Fibroblast of the aortic adventitia (primary cell): Measurements from ENCODE around the gene ARMC10. TPM values are rescaled to one million over a fixed set of nuclear protein-coding genes. Genes with fewer than 3 reads are reported as not detected.

Experiments
- DNase-seq: peaks from one replicate; pipeline ENCODE4 v3.0.0-alpha.2; 2010; ENCODE audit warnings: low read depth
- H3K4me3 ChIP-seq: 2 replicates; pipeline ENCODE4 v1.5.1; 2011; ENCODE audit warnings: low read depth, mild to moderate bottlenecking, control low read depth, low read length, moderate library complexity
- CTCF ChIP-seq: IDR thresholded peaks from 2 replicates; pipeline ENCODE4 v1.5.1; 2011; ENCODE audit warnings: mild to moderate bottlenecking, low read length, control low read depth, inconsistent platforms; ENCODE audit not compliant: insufficient read depth
- total RNA-seq: library from RNA; depleted of rRNA; stranded (reverse); fragments of >200 nt; gene quantifications from 2 replicates; pipeline ENCODE4 v1.2.3, GENCODE V29; 2012; ENCODE audit warnings: low replicate concordance

The ARMC10 gene
- total RNA-seq, 1 donor: 41.2 TPM

- no peak for TF ChIP-seq CTCF
- no peak overlapping the region for H3K4me3 ChIP-seq
- no peak for DNase-seq
These were observed 48.6 kb downstream of the ARMC10 start for GRCh38 chr7:103123529-103123928.

GRCh38 chr7:103124429-103124979, 49.6 kb downstream of the ARMC10 start:
- no peak for DNase-seq
- H3K4me3 ChIP-seq: no peak overlapping the region
- no peak for TF ChIP-seq CTCF

GRCh38 chr7:103127006-103127405, 52.1 kb downstream of the ARMC10 start:
- DNase-seq: no peak
- no peak for TF ChIP-seq CTCF
- H3K4me3 ChIP-seq: no peak overlapping the region

- no peak for DNase-seq
- TF ChIP-seq CTCF: no peak
- no peak overlapping the region for H3K4me3 ChIP-seq
These were observed 55.0 kb downstream of the ARMC10 start for GRCh38 chr7:103129702-103130549.

- TF ChIP-seq CTCF: no peak
- DNase-seq: no peak
- no peak overlapping the region for H3K4me3 ChIP-seq
These were observed 56.1 kb downstream of the ARMC10 start for GRCh38 chr7:103130901-103131624.

GRCh38 chr7:103132995-103133688, 58.2 kb downstream of the ARMC10 start:
- H3K4me3 ChIP-seq: no peak overlapping the region
- TF ChIP-seq CTCF: no peak
- DNase-seq: no peak
